Peyer's patch (tissue), 4 donors: ENCODE data around the gene TRA2A.

Source experiments
- POLR2A ChIP-seq, 2 donors: fragments of 450-650 bp; IDR thresholded peaks; one replicate each; pipeline ENCODE4 v1.5.1; 2017; ENCODE audit warnings: antibody characterized with exemption in 2 of 2, mild to moderate bottlenecking in 2 of 2, moderate library complexity in 2 of 2
- TF ChIP-seq, protein P1 (sequence below), 6 experiments: fragments of 450-650 bp in 4 of 6; fragments of 200-600 bp in 2 of 6; sonication (generic) in 1 of 6; IDR thresholded peaks; one replicate each; pipeline ENCODE4 v1.5.1; 2017 to 2019; ENCODE audit warnings: antibody characterized with exemption in 6 of 6, mild to moderate bottlenecking in 3 of 6, moderate library complexity in 1 of 6

DNA sequence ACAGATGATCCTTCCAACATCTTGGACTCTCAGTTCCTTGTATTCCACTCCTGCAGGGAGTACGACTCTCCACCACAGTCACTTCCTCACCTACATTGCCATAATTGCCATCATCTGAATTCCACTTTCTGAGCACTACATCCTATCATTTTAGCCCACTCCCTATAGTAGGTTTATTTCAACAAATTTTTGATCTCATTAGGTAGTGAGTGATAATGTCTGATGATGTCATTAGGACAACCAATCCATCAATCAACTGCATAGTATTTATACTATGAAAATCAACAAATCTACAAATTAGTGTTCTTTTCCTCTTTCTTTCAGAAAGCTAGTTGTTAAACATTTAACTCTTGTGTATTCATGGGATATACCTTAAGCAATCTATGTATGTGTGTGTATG, 13.7 kb upstream of the TRA2A start:
- TF ChIP-seq, protein P1, sequence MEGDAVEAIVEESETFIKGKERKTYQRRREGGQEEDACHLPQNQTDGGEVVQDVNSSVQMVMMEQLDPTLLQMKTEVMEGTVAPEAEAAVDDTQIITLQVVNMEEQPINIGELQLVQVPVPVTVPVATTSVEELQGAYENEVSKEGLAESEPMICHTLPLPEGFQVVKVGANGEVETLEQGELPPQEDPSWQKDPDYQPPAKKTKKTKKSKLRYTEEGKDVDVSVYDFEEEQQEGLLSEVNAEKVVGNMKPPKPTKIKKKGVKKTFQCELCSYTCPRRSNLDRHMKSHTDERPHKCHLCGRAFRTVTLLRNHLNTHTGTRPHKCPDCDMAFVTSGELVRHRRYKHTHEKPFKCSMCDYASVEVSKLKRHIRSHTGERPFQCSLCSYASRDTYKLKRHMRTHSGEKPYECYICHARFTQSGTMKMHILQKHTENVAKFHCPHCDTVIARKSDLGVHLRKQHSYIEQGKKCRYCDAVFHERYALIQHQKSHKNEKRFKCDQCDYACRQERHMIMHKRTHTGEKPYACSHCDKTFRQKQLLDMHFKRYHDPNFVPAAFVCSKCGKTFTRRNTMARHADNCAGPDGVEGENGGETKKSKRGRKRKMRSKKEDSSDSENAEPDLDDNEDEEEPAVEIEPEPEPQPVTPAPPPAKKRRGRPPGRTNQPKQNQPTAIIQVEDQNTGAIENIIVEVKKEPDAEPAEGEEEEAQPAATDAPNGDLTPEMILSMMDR (IDR thresholded peaks at IDR 0.05): no peak
- TF ChIP-seq POLR2A (IDR thresholded peaks at IDR 0.05): no peak
